Stimulated activated CD8-positive, alpha-beta memory T cell treated with anti-CD3 and anti-CD28 coated beads, Interleukin-4, amount 100 ng/mL, for 24 hours (primary cell): Measurements from ENCODE around the gene NOTCH1.

Experiments used
- DNase-seq: peaks from one replicate; pipeline ENCODE4 v3.0.0-alpha.2; 2020; ENCODE audit warnings: low read depth

The NOTCH1 gene

DNA sequence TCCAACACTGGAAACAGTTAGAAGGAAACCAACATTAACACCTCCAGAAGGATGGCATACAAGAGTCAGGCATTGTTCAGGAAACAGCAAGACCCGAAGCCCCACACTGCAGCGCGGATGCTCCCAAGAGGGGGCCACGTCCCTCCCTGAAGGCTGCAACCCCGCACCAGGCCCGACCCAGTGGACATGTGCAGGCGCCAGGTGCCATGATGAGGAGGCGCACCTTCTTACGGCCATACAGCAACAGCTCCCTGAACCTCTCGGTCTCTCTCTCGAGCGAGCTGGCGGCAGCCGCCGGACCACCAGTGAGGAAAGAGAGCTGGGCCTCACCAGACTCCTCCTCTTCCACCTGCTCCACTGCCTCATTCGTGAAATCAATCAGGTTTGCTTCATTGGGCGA is 83.2 kb downstream of the NOTCH1 start:
- no peak for DNase-seq

DNA sequence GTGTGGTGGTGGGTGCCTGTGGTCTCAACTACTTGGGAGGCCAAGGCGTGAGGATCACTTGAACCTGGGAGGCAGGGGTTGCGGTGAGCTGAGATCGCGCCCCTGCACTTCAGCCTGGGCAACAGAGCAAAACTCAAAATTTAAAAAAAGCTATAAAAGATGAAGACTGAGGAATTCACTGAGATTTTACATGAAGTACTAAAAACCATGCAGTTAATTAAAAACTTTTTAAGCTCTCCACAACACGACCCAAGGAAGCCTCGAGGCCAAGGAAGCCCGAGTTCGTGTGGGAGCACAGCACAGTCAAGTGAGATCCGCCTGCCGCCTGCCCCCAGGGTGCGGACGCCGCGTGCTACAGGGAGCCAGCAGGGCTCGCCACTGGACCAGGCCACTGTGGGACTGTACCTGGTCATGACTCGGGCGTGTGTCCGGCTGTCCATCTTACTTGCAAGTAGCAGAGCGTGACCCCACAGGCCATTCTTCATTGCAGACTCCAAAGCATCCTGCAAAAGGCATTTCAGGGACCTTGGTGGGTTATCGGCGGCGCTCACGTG is 85.0 kb downstream of the NOTCH1 start:
- no peak for DNase-seq

DNA sequence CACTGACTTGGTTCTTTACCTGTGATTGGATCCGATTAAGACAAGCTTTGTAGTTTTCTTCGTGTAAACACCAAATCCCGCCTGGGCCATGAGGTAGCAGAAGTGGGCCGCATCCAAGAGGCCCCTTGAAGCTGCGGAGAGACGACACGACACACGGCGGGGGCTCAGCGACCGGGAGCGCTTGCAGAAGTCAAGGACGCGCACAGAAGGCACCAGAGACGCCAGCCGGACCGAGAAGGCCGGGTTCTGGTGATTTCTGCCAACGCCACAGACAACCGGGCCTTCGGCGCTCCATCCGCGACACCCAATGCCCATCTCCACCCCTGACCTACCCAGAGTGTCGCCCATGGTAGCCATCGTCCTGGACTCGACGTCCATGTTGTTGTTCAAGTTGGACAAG is 86.4 kb downstream of the NOTCH1 start:
- no peak for DNase-seq

DNA sequence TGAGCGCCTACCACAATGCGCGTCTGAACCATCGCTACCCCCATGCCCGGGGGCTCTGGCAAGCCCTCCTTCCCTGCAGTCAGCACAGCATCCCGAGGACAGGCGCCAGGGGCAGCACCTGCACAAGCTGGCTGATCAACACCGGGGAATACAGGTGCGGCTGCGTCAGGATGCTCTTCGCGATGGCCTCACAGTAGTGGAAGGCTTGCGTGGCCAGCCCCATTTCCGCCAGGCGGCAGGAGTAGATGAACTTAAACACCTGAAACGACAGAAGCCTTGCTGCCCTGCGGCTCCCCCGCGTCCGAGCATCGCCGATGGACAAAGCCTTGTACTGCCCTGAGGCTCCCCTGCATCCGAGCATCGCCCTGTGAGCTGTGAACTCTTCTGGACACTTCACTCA is 88.5 kb downstream of the NOTCH1 start:
- DNase-seq = no peak

DNA sequence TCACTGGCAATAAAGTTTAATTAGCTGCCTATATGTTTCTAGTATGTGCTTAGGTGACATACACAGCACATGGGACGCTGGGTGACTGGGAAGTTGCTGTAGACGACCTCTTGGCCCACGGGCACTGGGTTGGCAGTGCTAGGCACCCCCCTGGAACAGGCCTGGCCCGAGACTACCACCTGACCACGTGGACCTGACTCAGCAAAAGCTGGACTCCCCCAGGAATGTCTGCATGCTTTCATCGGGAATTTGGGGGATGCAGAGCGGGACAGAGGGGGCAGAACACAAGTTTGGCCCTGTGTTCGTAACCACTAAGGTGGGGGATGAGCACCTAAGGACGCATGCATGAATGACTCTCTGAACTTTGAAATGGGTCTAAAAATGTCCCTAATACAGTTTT is 89.6 kb downstream of the NOTCH1 start:
- no peak for DNase-seq

DNA sequence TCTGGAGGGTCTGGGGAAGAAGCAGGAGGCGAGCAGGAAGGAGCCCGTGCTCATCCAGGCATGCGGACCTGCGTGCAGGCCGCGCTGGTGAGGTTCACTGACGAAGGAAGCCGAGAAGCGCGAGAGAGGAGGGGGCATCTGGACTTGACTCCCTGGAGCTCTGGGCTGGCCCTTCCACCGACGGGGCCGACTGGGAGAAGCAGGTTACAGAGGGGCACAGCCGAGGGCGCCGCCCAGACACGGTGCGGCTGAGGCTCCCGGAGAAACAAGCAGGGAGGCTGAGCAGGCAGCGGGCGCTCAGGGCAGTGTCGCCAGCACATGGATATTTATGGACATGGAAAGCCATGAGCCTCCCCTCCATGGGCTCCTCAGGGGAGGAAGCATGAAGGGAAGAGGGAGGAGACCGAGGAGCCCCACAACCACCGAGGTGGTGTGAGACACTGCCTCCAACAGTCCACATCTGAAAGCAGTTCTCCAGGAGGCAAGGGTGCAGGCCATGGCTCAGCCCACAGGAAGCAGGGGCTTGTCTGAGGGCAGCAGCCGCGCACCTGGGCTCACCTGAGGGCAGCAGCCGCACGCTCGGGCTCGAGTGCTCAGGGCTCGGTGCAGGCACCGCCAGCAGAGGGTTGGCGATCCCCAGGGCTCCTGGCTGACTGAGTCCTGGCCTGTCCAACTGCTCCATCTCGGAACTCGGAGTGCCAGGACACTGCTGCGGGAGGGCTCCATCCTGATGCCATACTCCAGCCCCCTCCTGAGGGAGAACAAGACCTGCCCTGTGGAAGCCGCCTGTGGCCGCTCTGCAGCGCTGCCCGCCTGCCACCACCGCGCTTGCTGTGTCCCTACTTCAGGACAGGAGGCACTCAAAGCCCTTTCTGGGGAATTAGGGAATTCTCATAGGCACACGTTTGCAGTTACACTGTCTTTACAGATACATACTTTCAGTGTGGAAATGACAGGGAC is 90.5 kb downstream of the NOTCH1 start:
- DNase-seq = no peak

DNA sequence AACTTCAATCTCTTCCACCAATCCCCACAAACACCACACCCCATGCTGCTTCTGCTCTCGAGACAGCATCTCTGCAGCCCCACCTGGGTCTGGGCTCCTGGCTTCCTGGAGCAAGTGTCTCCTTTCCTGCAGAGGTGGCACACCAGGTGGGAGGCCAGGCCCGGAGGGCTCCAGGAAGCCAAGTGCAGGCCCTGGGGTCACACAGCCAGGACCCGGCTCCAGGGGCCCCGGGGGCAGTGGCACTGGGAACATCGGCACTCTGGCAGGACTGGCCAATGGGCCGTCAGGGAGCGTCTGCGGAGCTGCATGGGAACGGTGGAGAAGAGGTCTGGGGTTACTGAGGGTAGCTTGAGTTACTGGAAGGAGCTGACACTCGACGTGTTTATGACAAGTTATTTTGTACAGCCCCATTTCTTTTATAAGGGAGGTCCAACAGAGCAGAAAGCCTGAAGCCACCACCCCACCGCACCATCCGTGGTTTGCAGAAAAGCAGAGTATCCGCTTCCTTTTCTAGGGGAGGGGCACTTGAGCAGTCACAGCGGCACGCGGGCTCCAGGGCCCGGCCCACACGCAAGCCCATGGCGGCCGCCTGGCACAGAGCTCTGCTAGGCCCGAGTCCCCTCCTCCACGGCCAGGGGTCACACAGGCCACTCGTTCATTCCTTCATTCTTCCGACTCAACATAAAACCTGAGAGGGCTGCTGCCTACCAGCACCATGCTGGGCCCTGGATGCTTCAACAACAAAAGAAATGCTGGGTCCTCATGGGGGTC is 91.6 kb downstream of the NOTCH1 start:
- DNase-seq = no peak

DNA sequence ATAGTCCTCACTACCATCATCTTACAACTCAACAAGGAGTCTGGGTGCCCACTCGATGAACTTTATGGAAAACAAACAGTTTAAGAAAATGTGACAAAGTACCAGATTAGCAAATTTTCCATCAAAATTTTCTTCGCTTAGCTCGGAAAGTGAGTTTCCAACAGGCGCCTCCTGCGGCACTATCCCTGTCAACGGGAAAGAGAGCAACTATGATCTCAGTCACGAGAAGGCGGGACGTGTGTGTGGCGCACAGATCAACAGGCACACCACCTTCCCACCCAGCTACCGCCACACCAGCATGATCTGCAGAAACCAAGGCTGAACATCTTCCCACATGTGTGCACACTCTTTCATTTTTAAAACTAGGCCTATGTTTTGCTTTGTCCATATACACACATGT is 92.5 kb downstream of the NOTCH1 start:
- no peak for DNase-seq

DNA sequence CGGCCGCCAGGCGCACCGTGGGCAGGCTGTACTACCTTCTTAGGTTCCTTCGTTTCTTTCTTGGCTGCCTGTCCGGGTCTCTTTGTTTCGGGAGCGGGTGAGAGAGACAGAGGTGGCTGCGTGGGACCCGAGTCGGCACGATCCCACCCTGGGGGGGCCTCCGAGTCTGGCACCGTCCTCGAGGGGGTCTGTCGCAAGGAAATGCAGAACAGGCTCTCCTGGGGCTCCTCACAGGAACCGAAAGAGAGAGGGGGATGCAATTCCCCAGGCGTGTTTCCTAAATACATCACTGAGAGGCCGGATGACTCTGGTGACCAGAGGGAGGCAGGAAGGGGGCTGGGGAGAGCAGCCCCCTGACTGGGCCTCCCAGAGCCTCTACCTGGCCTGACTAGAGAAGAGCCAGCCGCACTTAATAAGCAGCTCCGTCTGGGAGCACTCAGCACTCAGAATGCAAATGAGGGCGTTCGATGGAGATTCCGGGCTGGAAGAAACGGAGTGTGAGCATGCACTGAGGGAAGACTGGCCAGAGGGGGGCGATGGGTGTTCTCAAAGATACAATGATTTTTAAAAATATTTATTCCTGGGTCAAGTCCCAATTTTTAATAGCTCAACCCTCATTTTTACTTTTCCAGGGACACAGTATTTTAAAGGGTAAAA is 94.5 kb downstream of the NOTCH1 start:
- no peak for DNase-seq

DNA sequence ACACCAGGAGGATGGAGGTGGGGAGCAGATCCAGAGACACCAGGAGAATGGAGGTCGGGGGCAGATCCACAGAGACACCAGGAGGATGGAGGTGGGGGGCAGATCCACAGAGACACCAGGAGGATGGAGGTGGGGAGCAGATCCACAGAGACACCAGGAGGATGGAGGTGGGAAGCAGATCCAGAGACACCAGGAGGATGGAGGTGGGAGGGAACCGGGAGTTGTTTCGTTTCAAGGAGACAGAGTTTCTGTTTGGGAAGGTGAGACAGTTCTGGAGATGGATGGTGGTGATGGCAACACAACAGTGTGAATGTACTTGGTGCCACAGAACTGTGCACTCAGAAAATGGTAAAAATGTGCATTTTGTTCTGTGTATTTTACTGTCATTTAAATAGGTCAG is 97.2 kb downstream of the NOTCH1 start:
- no peak for DNase-seq

DNA sequence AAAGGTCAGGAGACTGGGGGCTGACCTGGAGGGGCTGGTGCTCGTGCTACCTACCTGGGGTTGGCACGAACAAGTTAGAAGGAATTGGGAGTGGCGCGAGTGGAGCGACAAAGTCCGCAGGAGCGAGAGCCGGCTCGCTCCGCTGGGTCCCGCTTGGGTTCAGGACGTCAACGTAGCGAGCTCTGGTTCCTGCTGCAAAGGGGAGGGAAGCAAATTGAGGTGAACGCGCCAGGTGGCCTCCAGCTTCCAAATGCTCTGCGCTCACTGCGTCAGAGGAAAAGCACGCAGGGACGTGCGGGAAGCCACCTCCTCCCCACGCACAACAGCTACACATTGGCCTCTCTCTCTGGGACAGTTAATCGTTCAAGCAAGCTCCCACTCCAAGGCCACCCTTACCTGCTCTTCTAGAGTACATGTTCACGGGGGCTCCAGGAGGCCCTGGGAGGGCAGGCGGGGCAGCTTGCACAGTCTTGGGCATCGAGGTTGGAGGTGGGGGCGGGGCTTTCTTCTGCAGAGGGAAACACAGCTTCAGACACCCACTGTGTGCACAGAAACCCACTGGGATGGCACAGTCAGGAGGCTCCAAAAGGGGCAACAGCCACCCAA is 98.6 kb downstream of the NOTCH1 start:
- no peak for DNase-seq

DNA sequence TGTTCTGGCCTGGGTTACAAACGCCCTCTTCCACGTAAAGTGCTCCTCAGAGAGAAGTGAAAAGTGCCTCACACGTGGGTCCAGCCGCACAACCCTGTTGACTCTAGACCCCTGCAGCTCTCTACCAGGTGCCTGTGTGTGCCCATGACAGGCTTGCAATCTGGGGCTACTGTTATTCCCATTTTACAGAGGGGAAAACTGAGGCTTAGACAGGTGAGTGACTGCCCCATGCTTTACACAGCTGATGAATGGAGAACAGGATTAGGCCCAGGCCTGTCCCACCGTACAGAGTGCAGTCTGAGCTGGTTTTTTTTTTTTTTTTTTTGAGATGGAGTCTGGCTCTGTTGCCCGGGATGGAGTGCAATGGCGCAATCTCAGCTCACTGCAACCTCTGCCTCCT is 100.0 kb downstream of the NOTCH1 start:
- DNase-seq = no peak
